ENCODE data around the gene ZMYM1. TPM values are rescaled to one million over a fixed set of nuclear protein-coding genes. Genes with fewer than 3 reads are reported as not detected.
"Not testable (repeated sequence)": the region's sequence is repeated elsewhere in the genome, so short reads cannot be mapped to it uniquely, and the experiment has no call there.

The ZMYM1 gene
- total RNA-seq, 4 donors from 2014 or later, result 7.3 to 19.1 (median 14.5) TPM

- TF ChIP-seq CTCF (IDR thresholded peaks at IDR 0.05) (no peak), POLR2A (IDR thresholded peaks at IDR 0.05; ENCODE audit: low read depth) (no peak), POLR2AphosphoS5 (IDR thresholded peaks at IDR 0.05) (no peak), EP300 (IDR thresholded peaks at IDR 0.05) (no peak)
- Histone ChIP-seq H3K27me3 (no peaks in the 10 kb centered on the region), H3K9me3 (no peaks in the 10 kb centered on the region), H3K36me3 (no peaks in the 10 kb centered on the region), H3K4me1 (no peaks in the 10 kb centered on the region), H3K4me3 (no peak overlapping the region), H3K27ac (replicated peaks in 1 of 4) (no peak overlapping the region)
- WGBS, result 93% methylated on average over 3 of the region's 3 CpGs
- no peak for DNase-seq (ENCODE audit: extremely low spot score)
- intact Hi-C loops (cut with DNase I), result no loop called here
Observed at GRCh38 chr1:35136780-35137179, 57.6 kb downstream of the ZMYM1 start.

- intact Hi-C loops (cut with DNase I); H3K27ac ChIP-seq (replicated peaks in 1 of 4); H3K4me1 ChIP-seq; H3K27me3 ChIP-seq; H3K4me3 ChIP-seq; DNase-seq (ENCODE audit: extremely low spot score); H3K9me3 ChIP-seq; H3K36me3 ChIP-seq: not testable (repeated sequence)
- WGBS, result 87% methylated on average over 5 of the region's 5 CpGs
Observed at GRCh38 chr1:35137590-35137989, 58.4 kb downstream of the ZMYM1 start.

GRCh38 chr1:35142294-35142693 is 63.1 kb downstream of the ZMYM1 start:
- H3K9me3 ChIP-seq; H3K27me3 ChIP-seq; intact Hi-C loops (cut with DNase I); DNase-seq (ENCODE audit: extremely low spot score); H3K27ac ChIP-seq (replicated peaks in 1 of 4); H3K4me3 ChIP-seq; H3K4me1 ChIP-seq; H3K36me3 ChIP-seq: not testable (repeated sequence)

- H3K36me3 ChIP-seq; H3K9me3 ChIP-seq; H3K27ac ChIP-seq (replicated peaks in 1 of 4); H3K27me3 ChIP-seq; H3K4me1 ChIP-seq; H3K4me3 ChIP-seq; DNase-seq (ENCODE audit: extremely low spot score); intact Hi-C loops (cut with DNase I): not testable (repeated sequence)
- 74% methylated on average over 8 of the region's 9 CpGs for WGBS
Observed at GRCh38 chr1:35142728-35143127, 63.5 kb downstream of the ZMYM1 start.

- H3K4me3 ChIP-seq, result no peak overlapping the region
- no peak for TF ChIP-seq CTCF (IDR thresholded peaks at IDR 0.05)
- TF ChIP-seq POLR2AphosphoS5 (IDR thresholded peaks at IDR 0.05), result no peak
- no peak for TF ChIP-seq EP300 (IDR thresholded peaks at IDR 0.05)
- TF ChIP-seq POLR2A (IDR thresholded peaks at IDR 0.05; ENCODE audit: low read depth), result no peak
- no peaks in the 10 kb centered on the region for H3K27me3 ChIP-seq
- no peak overlapping the region for H3K27ac ChIP-seq (replicated peaks in 1 of 4)
- no peaks in the 10 kb centered on the region for H3K36me3 ChIP-seq
- H3K4me1 ChIP-seq, result no peaks in the 10 kb centered on the region
- WGBS, result 92% methylated on average over 12 of the region's 12 CpGs
- intact Hi-C loops (cut with DNase I), result no loop called here
- H3K9me3 ChIP-seq, result no peaks in the 10 kb centered on the region
- DNase-seq (ENCODE audit: extremely low spot score), result no peak
Observed at GRCh38 chr1:35143737-35144508, 64.7 kb downstream of the ZMYM1 start.

- H3K9me3 ChIP-seq; H3K36me3 ChIP-seq; H3K27ac ChIP-seq (replicated peaks in 1 of 4); H3K4me3 ChIP-seq; DNase-seq (ENCODE audit: extremely low spot score); H3K4me1 ChIP-seq; H3K27me3 ChIP-seq; intact Hi-C loops (cut with DNase I): not testable (repeated sequence)
- 82% methylated on average over 6 of the region's 13 CpGs for WGBS
Observed at GRCh38 chr1:35145892-35146549, 66.8 kb downstream of the ZMYM1 start.

GRCh38 chr1:35151220-35151619 is 72.0 kb downstream of the ZMYM1 start:
- Histone ChIP-seq H3K36me3 (no peaks in the 10 kb centered on the region), H3K9me3 (no peaks in the 10 kb centered on the region), H3K4me1 (no peaks in the 10 kb centered on the region), H3K27ac (replicated peaks in 1 of 4) (no peak overlapping the region), H3K4me3 (no peak overlapping the region), H3K27me3 (no peaks in the 10 kb centered on the region)
- no peak for TF ChIP-seq POLR2AphosphoS5 (IDR thresholded peaks at IDR 0.05)
- no peak for TF ChIP-seq CTCF (IDR thresholded peaks at IDR 0.05)
- TF ChIP-seq POLR2A (IDR thresholded peaks at IDR 0.05; ENCODE audit: low read depth), result no peak
- no peak for TF ChIP-seq EP300 (IDR thresholded peaks at IDR 0.05)
- no peak for DNase-seq (ENCODE audit: extremely low spot score)
- intact Hi-C loops (cut with DNase I), result no loop called here
- WGBS, result 97% methylated on average over 5 of the region's 5 CpGs
